HK-2 (cell line): ENCODE data around the gene CREB5.

Experiments used
- DNase-seq: peaks from one replicate; pipeline ENCODE4 v3.0.0-alpha.2; 2018; ENCODE audit not compliant: unreplicated experiment

The CREB5 gene

DNA sequence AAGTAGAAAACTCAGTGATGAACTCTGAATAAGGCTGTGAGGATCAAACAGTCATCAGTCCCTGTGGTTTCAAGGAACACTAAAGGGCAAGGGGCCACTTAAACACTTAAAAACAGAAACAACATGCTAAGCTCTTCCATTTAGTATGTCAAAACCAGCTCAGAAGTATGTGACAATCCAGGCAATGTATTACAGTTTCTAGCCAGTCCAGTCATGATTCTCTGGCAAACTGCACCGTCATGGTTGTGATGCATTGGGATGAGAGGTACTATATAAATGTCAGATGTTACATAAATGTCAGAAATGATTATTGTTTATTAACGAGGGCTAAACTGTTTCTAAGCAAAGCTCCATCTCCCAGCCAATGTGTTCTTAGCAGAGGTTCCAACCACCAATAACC lies 4.7 kb upstream of the CREB5 start:
- no peak for DNase-seq

DNA sequence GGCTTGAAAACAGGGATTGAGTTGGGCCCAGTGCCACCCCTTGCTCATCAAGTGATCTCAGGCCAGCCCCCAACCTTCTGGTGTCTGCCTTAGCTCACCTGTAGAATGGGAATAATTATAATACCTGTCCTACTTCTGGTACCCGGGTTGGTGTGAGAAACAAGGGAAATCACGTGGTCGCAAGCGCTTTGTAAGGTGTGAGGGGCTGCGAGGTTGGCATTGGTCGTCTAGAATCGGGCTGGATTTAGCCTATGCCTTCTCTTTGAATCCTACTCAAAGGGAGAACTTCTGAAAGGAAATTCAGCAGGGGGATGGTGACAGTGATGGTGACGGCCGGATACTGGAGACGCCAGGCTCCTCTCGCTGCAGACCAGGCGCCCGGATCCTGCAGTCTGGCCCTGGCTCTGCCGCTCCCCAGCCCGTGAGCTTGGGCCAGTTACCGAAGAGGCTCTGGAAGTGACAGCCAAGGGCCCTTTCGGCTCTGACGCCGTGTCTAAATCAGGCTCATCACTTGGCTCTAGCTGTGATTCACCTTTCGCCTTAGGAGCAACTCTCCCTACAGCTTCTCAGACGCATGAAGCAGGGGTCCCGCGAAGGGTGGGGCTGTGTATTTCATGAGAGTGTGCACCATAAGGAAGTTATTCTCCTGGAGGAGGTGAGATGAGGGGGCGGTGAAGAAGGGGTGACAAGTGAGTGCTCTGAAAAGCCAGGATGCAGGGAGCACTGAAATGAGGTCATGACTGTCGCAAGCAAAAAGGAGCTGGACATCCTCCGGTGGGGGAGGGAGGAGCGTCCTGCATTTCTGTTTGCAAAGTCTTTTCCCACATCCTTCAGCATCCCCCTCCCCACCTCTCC lies 4.0 kb upstream of the CREB5 start:
- no peak for DNase-seq

DNA sequence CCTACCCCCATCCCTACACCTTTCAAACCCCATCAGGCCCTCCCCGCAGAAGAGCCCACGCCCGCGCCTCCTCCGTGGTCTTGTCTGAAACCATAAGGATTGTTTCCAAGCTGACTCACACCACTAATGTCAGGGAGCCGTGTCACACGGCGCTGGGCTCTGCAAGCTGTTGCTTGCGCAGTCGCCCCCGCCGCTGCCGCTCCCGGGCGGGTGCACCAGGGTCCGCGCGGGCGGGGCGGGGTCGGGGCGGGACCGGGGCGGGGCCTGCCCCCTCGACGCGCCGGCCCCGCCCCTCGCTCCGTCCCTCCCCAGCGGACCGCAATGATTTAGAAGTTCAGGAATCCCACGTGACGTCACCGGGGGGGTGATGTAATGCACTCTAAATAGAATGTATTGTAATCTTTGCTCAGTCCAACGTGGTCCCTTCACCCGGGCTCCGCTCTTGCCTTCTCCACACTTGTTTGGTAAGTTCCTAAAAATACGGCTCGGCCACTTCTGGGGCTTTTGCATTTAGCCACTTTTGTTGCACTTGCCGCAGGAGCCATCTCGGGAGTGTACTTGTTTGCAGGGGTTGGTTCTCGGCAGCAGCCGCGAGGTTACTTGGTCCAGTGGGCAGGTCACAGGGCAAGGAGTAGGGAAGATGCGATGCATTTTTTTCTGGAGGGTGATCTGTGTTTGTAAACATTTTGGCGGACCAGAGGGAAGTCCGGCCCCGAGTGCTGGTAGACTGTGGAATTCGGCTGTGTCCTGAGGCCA lies 3.2 kb upstream of the CREB5 start:
- peak; percentile 96 for DNase-seq

DNA sequence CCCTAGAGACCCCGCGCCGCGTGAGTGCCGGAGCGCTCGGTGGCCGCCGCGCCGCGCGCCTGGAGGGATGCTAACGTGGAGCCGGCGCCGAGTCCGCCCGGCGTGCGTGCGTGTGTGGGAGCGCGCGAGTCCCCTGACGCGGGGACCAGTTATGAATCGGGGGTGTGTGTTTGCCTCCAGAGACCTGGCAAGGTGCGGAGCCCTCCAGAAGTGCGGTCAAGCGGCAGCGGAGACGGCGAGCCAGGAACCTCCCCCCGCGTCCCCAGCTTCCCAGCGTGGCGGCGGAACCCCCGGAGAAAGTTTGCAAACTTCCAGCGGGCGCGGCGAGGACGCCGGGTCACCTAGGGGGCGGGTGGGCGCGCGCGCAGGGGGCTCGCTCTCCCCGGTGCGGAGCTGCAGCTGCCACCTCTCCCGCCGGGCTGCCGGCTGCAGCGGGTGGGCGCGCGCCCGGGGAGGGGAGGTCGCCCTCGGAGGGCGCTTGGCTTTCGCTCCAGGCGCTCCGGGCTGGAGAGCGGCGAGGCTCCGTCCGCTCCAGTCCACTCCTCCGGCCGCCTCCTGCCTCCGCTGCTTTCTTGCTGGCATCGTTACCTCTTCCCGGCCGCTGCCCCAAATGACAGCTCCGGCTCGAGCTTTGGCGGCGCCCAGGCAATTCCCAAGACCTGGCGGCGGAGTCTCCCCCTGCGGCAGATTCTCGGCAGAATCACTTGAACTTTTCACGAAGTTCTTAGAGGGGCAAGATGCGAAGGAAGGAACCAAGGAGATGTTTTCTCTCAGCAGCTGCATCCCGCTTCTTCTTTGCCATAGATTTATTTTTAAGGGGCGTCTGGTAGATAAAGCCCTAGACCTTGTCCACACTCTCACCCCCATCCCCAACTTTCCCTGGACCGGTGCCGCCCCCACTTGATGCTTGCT lies 2.3 kb upstream of the CREB5 start:
- peak; percentile 33 for DNase-seq

DNA sequence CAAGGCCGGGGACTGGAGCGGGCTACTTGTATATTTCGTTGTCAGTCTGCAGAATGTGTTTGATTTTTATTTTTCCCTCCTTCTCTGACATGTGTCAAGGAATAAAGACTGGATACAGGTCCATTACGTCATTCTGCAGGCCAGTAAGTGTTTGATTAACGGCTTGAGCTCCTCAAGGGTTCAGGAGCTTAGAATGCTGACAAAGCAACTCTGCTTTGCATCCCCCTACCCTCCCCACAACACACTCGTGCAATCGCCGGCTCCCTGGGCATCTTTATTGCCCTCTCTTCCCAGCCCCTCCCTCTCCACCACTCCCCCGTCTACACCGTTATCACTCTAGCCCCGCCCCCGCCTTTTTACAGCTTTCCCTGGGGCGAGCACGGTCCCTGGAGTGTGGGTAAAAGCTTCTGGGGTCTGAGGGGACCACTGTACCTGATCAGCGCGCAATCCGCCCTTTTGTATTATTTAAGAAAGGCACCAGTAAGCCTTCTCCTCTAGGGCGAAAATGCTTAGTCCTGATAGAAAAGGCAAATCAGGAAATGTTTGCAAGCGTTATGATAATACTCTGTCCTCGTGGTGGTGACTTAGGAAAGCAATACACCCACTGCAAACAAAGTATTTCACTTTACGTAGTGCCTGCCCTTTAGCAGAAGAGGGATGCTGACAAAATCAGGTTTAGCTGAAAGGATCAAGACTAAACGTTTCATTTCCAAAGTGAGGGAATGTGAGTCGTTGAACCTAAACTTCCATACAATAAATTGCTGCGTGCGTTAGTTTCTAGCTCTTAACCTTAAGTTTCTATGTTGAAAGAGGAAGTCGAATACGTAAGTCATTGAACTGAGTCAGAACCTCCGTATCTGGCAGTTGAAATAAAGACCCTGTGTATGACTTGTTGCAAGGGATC lies 1.4 kb upstream of the CREB5 start:
- peak; percentile 51 for DNase-seq

DNA sequence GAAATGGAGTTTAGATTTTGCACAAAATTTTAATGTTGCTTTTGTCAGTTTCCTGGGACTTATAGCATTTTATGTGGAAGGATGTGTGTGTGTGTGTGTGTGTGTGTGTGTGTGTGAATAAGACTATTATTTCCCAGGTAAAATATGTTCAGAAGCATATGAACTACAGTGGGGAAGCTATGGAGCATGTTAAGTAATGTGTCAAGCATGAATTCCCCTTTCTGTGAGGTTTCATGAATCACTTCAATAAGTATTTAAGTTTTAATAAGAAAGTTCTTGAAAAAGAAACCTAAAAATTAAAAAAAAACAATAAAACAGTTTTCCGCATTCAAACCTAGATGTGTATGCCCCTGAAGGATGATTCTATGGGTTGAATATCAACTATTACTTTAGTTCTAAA lies 693 bp downstream of the CREB5 start:
- DNase-seq, result no peak

DNA sequence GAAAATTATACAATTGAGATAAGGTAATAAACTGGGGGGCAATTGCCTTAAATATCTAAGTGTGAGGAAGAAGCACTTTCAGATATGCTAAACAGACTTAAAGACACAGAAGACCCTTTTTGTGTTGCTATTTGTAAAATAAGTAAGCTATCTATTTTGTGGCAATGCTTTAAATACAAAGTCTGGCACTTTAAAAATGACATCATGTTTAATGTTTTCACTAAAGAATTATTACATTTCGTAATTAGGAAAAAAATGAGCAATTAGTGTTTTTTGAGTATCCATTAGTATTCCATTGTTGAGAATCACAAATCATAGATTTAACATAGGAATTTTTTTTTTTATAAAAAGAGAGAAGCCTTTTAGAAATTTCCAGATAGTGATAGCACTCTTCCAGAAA lies 2.1 kb downstream of the CREB5 start:
- DNase-seq, result no peak

DNA sequence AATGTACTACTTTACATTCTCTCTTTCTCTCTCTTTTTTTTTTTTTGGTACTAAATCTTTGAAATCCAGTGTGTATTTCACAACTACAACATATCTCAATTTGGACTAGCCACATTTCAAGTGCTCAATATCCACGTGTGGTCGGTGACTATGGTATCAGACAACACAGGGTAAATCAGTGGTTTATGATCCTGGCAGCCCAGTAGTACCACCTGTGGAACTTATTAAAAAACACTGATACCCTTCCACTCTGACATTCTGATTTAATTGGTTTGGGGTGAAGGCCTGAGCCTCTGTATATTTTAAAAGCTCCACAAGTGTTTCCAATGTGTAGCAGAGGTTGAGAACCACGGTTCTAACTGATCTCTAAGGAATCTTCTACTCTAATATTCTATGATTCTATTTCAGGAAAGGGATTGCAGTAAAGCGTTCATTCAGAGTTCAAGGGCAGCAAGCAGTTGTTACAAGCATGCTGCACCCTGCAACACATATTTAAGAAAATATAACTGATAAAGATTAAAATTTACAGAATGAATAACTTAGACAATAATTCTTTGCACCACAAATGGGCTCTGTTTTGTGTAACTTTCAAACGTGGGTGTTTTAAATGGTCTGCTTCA lies 5.1 kb downstream of the CREB5 start:
- no peak for DNase-seq

DNA sequence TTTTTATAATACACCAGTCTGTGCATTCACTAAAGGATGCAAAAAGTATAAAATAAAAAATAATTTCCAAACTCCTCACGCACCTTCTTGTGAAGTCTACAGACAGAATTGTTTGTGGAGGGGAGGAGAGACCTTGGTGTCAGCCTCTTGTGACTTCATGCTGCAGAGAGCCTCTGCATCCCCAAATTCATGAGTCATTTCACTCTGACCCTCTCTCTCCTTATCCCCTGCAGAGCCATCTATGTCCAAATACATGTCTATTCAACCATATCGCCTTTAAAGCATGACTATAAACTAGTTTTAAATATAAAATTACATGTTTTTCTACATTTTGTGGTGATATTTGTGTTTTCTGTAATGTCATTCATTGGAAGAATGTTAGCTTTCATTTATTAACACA lies 6.0 kb downstream of the CREB5 start:
- no peak for DNase-seq

DNA sequence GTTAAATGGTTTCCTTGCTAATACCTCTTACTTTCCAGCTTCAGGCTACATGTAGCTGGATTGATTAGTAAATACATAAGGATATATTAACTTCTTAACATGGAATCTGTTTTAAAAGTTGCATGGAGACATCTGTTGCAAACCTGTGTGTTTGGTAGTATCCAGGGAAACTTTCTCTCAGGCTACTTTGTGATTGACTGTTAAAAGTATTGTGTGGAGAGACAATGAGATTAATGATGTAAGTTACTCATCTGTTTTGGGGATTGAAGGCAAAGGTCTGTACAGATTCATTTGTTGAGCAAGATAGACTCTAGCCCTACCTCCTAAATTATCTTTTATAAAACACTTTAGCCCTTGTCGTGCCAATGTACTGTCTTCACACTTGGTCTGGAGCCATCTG lies 6.6 kb downstream of the CREB5 start:
- DNase-seq, result no peak

DNA sequence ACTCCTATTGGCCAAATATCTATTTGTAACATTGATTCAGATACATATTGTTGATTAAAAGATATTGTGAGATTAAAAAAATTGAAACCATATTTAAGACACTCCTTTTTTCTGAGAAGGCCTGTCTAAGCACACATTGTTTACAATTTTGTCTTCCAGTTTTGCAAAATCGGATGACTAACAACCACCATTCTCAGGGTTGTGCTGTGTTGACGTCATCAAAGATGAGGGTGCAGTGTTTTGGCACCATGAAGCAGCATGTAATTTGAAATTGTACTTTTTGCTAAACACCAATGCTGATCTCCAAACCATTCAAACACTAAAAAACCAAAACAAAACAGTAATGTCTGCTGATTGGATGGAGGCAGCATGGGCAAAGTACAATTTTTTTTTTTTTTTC lies 7.4 kb downstream of the CREB5 start:
- no peak for DNase-seq

DNA sequence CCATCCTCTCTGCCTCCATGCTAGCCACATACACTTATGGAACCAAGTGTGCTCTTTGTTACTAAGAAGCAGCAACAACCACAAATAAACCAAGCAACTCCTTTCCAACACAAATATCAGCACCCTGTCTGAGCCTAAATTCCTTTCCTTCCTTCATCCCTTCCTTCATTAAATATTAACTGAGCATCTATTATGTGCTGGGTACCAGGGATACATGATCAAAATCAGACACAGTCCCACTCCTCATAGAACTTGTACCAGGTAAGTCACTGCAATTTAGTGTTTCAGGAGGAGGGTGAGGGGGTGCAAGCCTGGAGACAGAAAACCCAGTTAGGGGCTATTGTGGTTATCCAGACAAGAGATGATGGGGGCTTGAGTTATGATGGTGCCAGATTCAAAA lies 10.8 kb downstream of the CREB5 start:
- DNase-seq, result no peak

DNA sequence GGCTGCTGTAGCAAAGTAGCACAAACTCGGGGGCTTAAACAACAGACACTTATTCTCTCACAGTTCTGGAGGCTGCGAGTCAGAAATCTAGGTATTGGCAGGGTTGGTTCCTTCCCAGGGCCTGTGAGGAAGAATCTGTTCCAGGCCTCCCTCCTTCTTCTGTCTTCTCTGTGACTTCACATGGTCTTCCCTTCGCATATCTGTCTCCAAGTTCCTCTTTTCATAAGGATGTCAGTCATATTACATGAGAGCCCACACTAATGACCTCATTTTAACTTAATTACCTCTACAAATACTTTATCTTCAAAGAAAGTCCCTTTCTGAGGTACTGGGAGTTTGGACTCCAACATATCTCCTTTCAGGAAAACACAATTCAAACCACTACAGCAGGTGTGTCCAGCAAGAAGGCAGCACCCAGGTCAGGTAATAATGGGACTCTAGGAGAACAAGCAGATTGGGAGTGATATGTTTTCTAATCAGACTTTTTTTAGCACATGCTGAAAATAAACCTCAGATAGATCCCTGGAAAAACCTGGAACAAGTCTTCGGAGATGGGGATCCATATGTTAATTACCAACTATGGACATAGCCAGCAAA lies 11.7 kb downstream of the CREB5 start:
- DNase-seq, result no peak

DNA sequence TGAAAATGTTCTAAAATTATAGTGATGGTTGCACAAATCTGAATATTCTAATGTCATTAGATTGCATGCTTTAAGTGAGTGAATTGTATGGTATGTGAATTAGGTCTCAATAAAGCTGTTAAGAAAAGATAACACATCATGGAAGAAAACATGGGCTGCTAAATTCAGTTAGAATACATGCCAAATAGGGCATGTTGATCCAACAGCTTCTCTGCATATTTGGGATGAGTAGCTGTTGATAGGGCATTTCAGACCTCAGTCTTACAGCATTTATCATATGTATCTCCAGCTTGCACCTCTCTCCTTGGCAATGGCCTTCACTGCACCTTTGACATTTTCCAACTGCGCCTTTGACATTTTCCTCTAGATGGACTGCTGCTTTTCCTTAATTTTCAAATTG lies 13.2 kb downstream of the CREB5 start:
- no peak for DNase-seq

DNA sequence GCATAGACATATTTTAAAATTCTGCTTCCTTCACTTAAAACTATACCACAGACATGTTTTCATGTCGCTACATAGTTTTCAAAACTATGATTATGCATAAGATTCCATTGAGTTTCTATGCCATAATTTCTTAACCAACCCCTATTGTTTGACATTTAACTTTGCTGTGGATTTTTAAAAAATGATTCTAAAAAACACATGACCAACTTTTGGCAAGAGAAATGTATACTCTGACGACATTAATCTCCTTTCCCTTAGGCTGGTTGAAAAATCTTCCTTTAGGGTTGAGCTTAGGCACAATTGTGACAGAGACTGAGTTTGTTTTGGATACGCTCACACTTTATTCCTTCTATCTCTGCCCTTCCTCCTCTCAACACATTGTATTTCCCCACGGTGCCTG lies 14.9 kb downstream of the CREB5 start:
- no peak for DNase-seq

DNA sequence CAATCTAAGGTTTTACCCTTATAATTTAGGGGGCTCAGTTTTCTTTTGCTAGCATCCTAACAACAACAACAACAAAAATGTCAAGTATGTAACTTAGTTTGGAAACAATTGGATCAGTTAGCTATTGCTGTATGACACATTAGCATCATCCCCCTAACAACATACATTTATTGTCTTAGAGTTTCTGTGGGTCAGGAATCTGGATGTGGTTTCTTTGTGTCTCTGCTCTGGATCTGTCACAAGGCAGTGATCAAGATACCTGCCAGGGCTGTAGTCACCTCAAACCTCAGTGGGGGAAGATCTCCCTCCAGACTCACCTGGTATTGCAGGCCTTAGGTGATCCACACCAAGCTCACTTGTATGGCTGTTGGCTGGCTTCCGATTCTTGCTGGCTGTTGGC lies 18.3 kb downstream of the CREB5 start:
- no peak for DNase-seq

DNA sequence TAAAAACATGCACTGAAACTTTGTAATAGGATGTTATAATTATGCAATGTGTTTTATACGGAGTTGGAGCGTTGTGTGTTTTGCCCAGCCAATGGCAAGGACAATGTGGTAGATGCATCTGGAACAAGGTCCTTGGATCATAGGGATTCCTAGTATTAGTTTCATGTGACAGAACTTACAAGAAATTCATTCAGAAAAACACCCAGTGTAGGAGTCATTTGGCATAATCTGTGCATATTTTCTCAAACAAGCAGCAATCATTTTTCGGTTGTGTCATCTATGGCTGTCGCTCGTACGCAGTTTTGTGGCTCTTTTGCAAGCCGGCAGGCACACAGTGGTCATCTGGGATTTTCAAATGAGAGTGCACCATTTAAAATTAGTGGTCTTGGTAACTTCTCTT lies 19.8 kb downstream of the CREB5 start:
- DNase-seq, result no peak

DNA sequence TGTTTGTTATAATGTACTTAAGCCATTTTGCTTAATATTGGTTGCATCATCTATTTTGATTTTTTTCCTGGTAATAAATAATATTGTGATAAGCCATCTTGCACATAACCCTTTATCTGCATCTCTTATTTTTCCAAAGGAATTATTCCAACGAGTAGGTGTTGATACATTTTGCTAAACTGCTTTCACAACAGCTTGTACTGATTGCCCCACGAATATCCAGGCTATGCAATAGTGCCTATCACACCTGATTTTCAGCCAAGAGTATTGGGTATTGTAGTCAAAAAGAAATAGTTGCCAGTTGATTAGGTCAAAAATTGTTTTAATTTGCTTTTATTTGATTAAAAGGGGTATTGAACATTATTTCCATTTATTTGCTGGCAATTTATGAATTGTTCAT lies 20.7 kb downstream of the CREB5 start:
- no peak for DNase-seq

DNA sequence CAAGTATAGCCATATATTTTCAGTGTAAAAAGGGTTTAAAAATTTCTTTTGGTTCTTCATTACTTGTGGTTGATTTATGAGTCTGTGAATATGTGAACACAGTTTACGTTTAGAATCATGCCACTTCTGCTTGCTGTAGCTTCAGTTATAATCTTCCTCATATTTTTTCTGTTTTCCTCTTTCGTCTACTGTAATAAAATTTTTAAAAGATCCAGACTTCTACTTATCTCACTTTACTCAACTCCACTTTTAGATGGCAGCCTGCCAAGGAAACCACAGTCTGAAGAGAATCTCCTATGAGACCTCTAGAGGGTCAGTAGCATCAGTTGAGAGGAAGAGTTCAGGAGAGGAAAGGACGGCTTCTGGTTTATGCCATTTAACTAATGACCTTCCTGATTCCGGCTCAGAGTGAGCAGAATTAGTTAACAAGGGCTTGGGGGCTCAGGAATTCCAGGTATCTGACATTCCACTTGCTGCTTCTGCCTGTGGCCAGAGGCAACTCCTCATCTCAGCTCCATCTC lies 21.4 kb downstream of the CREB5 start:
- peak; percentile 57 for DNase-seq

DNA sequence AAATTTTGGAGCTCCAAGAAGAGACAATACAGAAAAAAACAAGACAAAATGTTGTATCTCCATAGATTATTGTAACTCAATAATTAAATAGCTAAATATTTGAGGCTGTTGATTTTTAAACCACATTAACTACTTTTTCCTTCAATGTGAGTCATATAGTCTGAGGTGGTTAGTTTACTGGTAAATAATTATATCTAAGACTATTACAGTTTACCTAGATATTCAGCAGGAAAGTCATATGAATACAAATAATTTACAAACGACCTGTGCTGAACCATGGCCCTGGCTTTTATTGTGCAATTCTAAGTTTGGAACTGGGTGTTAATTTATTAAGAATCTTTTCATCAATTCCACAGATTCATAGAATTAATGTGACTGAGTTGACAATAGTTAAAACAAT lies 22.2 kb downstream of the CREB5 start:
- no peak for DNase-seq
